Skeletal muscle cell (primary cell): Measurements from ENCODE around the gene BCL2.

Source experiments
- DNase-seq: peaks from one replicate; pipeline ENCODE4 v3.0.0-alpha.2; 2010; ENCODE audit warnings: low read depth
- H3K4me3 ChIP-seq: 2 replicates; pipeline ENCODE4 v1.5.1; 2011; ENCODE audit warnings: low read depth, mild to moderate bottlenecking, control low read depth, low read length, moderate library complexity

The BCL2 gene

DNA sequence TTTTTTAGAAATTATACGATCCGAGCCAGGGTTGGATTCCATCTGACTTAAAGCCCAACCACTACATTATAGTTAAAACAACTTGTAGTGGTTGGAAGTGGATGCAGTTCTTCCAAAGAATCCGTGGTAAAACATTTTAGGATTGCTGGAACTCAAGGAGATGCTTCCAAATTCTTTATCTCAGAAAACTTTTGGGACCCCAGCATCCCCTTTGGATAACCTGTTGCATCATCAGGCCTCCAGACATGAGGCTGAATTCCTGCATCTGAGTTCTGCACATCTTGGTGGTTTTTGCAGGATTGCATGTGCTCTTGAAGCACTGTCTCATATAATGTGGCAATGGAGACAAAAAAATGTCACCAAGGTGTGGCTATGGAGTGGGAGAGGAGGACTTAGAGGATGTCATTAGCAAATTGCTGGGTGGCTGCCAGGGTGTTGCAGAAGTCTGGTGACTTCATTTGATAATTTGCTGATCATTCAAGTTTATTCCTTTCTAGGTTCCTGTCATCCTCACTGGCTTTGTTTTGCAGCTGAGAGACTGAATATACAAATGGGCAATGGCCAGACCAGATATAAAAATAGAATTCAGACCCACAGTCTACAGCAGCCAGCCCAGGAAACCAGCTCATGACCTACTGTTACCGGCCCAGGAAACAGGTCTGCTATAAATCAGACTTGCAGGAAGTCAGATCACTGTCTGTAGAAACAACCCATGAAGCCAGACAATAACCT, 207.7 kb downstream of the BCL2 start:
- no peak for DNase-seq
- no peak overlapping the region for H3K4me3 ChIP-seq

DNA sequence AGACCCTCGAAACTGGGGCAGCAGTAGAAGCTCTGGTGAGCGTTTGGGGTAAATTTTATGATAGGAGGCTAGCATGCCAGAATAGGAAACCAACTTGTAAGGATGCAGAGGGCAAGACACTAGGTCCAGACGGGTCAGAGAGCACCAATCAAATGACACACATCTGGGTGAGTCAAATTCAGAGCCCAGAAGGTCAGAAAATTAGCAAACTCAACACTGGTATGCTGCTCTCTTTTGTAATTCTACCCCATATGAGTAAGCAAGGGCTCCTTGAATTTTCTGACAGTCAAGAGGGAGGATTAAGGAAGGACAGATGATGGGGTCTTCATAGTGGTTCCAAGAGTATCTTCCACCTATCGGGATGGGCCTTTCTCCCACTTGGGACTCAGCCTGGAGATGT, 209.8 kb downstream of the BCL2 start:
- H3K4me3 ChIP-seq = no peak overlapping the region
- no peak for DNase-seq

DNA sequence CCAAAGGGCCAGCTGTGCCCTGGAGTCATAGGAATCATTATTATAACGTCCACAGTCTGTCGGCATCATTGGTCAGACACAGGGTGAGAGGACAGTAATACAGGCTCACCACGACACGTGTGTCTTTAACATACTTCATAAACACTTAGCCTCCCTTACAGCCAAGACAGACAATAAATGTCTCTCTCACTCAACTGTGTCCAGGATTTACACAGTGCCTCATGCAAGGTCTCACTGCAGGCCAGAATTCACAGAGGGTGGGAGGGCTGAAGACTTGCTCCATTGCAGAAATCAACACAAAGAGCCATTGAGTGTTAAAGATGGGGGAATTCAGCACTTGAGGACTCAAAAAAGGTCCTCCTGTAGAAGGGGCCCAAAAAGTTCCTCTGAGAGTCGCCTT, 210.5 kb downstream of the BCL2 start:
- no peak overlapping the region for H3K4me3 ChIP-seq
- no peak for DNase-seq

DNA sequence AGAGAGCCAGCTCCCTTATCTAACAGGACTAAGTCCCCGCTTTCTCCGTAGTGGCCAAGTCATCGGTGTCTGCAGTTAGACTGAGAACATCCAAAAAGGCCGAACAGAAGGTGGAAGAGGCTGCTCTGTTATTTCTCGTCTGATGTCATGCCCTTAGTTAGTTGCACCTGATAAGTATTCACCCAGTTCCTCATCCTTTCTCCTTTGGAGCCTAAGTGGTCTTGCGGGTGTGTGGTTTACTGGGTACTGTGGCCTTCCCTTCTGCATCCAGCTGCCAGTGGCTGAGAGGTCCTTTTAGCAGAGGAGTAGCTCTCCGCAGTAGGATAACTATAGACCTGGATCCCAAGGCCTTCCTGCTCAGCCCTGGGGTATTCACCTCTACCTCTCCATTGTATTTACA, 211.6 kb downstream of the BCL2 start:
- H3K4me3 ChIP-seq = no peak overlapping the region
- DNase-seq = no peak

DNA sequence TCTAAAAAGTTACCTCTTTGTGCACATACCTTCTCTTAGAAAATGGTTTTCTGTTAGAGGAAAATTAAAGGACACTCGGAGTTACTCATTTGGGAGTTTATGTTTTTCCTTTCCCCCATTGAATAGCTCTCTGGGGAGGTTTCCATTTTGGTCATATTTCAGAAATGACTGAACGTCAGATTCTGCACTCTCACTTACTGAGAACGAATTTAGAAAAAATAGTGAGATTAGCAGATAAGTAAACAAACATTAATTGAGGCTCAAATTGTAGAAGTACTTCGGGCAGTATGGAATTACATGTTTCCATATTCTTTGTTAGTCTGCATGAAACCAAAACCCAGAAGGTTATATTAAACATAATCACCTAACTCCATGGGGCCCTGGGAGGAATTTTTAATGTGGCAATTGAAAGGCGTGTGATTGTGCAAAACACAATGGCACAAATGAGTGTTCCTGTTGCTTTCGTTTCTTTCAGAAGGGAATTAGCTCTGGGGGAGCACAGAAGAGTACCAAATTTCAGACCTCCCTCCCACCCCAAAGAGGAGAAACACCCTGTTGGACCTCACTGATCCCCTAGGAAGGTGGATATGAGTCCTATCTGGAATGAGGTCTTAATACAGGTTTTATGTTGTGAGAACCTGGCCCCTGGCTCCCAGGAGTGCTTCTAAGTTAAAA, 212.3 kb downstream of the BCL2 start:
- DNase-seq = no peak

DNA sequence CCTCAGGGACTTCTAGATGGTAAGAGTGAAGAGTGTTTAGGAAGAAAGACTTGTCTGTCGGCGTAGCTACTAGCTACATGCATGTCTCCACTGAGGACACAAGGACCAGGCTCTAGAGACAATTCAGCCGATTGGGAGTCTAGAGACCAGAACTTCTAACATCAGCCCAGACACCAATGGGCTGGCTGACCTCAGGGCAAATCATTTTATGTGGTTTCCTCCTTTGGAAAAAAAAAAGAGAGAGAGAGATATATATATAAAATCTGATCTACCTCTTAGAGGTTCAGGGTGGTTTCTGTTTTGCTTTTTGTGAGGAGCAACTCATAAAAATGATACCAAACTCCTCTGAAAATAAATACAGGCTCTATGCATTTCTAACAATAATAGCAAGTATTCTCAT, 212.8 kb downstream of the BCL2 start:
- DNase-seq = no peak
- H3K4me3 ChIP-seq = no peak overlapping the region

More for the DNA sequence above, 212.3 kb downstream of the BCL2 start:
- no peak overlapping the region for H3K4me3 ChIP-seq

DNA sequence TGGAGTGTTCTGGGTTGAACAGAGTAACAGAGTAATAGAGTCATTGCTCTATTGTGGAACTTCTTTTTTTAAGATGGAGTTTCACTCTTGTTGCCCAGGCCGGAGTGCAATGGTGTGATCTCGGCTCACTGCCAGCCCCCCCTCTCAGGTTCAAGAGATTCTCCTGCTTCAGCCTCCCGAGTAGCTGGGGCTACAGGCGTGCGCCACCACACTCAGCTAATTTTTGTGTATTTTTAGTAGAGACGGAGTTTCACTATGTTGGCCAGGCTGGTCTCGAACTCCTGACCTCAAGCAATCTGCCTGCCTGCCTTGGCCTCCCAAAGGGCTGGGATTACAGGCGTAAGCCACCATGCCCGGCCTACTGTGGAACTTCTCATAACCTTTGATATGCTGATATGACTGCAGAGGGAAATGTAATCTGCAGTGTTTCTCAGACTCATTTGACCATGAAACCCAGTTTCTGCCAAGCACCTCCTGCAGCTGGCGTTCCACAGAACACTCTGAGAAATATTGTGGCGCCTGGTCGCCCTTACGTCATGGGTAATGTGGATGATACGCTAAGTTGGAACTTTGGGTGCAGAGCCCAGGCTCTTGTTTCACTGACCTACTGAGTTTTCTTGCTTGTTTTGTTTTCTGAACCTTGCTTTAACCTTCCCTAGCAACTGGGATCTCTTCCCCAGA, 213.8 kb downstream of the BCL2 start:
- DNase-seq = no peak
- H3K4me3 ChIP-seq = no peak overlapping the region

DNA sequence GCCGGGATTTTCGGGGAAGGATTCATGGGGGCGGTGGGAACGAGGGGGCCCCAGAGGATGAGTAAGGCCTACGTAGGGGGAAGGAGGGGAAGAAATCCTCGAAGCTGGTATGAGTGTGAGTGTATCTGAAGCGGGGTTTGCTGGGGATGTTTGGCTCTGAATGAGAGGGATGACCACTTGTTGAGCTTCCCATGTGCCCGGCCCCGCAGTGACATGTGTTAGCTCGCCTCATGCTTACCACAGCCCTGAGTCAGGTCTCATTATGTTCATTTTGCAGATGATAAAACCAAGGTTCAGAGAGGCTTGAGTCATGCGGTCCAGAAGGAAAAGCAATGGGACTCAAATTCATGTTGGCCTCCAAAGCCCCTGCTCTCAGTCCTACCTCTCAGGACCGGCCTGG, 214.7 kb downstream of the BCL2 start:
- no peak for DNase-seq
- H3K4me3 ChIP-seq = no peak overlapping the region

DNA sequence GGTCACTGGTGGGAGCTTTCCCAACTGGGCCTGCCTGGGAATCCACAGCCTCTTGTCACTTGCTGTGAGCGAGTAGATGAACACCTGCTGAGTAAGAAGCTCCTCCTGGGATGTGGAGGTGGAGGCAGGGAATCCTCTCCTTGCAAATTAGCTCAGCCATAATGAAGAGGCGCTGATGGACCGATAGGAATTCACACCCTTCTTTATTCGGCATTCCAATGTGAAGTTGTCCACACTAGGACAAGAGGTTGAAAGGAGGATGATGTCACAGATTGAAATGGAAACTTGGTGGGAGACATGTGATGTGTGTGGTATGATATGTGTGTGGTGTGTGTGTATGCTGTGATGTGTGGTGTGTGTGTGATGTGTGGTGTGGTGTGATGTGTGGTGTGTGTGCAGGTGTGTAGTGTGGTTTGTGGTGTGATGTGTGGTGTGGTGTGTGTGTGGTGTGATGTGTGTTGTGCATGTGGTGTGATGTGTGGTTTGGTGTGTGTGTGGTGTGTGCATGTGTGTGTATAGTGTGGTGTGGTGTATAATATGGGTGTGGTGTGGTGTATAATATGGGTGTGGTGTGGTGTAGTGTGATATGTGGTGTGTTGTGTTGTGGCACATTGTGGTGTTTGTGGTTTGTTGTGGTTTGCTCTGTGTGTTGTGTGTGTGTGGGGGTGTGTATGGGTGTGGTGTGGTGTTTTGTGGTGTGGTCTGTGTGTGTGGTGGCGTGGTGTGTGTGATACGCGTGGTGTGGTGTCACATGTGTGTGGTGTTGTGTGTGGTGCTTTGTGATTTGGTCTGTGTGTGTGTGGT, 216.4 kb downstream of the BCL2 start:
- H3K4me3 ChIP-seq = no peak overlapping the region
- no peak for DNase-seq

DNA sequence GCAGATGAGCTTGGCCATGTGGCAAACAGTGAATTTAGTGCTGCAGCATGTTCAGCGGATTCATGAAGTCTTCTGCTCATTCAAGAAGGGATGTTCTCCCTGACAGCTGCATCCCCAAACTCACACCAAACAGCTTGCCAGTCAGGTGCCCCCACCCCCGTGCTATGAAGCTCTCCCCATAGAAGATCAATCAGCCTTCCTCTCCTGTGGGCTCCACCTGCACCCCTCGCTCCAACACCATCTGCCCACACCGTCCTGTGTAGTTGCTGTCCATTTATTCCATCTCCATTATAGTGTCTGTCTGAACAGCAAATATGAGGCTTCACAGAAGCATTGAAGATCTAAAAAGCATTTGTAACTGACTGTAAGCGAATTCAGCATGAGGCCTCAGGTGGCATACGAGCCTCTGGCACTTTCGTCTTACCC, 218.9 kb downstream of the BCL2 start:
- DNase-seq = no peak
- no peak overlapping the region for H3K4me3 ChIP-seq

DNA sequence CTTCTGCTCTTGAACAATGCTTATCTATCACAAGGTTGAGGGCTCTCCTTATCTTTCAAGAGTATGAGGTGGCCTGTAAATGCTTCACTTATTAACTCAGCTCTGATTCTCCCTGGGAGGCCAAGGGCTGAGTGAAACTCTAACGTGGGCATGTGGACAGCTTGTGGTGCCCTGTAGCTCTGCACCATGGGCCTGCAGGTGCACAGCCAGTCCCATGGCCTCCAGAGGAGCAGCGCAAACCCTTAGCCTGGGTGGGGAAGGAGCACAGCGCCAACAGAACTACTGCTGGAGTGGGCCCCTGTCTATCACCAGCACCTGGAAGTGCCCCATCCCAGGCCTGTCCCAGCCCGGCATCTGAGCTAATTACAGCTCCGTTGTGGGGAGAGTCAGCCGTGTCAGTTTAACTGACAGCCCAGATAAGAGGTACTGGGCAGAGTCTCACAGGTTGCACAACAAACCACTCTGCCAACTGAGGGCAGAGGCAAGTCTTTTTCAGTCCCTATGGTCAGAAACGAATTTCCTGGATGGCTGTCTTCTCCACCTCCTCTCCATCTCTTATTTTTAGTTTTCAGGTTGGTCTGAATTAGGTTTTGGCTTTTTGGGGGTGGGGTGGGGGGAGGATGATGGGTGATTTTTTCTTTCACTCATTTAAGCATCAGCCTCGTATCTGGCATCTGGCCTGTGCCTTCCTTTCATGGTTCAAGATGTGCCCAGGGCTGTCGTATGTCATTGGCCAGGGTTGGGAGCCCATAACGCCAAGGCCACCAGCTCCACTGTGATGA, 219.5 kb downstream of the BCL2 start:
- no peak for DNase-seq
- no peak overlapping the region for H3K4me3 ChIP-seq

DNA sequence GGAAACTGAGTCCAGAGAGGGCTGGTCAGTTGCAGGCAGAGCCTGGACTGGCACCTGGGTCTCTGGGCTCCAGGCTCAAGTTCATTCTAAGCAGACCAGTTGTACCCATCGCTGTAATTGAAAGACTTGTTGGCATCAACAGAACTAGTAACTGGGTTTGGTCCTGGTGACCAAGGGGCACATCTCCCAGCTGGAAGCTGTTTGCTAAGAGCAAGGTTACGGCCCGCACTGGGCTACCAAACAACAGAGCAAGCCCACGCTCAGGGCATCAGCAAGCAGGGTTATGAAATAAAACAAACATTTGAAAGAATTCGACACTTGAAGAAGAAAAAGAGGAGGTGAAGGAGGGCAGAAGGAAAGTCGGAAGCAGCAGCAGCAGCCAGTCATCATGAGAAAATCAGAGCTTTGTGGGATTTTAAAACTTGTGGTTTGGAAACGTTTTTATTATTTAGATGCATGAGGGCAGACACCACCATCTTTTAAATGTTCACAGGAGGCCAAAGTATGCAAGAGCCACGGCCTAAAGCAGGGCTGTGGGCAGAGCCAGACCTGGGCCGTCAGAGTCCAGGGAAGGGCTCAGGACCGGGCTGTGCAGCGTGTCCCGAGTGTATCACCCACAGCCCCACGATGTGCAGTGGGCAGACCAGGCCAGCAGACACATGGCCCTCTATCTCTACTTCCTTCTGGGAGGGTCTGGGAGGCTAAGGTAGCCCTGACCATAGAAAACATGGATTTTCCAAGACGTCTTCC, 220.3 kb downstream of the BCL2 start:
- H3K4me3 ChIP-seq = no peak overlapping the region
- no peak for DNase-seq

DNA sequence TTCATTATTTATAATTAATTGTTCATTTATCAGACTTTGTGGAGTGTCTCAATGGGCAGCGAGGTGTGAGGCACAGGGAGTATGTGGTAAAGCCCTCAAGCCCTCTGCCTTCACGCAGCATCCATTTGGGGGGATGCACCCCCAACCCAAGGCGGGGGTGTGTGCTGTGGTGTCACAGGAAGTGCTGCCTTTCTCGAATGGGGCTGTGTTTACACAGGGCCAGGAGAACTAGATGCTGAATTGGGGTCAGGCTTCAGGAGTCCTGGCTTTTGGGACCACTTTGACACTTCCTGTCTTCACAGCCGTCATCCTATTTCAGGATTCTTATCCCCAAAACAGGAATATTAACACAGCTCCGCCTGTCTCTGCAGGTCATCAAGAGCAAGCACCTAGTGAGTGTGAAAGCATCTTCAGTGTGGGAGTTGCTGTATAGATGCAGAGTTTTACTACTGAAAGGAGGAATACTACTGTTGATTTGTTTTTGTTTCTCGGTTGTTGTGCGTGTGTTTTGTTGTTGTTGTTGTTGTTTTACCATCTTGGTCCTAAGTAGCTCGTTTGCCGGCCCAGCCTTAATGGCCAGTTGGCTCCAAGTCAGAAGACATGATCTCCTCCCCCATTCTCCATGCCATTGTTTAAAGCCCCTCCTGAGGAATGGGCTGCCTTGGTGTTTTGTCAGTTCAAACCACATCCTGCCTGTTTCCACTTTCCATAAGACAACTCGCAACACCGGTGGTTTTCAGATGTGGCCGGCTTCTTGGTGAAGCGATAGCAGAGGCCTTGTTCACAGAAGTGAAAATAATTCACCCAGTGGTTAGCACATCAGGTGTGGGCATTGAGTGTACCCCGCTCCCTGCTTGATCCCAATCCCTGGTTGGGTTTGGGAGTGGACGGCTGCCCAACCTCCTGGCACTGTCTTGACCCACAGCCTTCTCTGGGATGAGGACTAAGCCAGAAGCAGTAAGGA, 221.3 kb downstream of the BCL2 start:
- DNase-seq = no peak
- no peak overlapping the region for H3K4me3 ChIP-seq

DNA sequence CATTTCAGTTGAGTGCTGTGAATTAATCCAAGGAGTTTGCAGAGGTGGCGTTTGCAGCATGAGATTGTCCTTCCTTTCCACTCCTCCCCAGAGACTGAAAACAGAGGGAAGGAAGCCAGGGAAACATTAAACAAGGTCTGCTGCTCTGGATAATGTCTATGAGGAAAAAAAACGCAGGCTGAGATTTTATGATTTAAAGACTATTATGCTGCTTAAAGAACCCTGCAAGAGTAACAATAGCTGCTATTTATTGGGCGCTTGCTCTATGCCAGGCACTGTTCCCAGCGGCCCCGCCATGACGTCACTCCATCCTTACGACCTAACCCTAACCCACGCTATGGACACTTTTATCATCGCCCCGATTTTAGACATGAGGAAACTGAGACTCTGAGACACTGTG, 222.4 kb downstream of the BCL2 start:
- no peak for DNase-seq
- no peak overlapping the region for H3K4me3 ChIP-seq

DNA sequence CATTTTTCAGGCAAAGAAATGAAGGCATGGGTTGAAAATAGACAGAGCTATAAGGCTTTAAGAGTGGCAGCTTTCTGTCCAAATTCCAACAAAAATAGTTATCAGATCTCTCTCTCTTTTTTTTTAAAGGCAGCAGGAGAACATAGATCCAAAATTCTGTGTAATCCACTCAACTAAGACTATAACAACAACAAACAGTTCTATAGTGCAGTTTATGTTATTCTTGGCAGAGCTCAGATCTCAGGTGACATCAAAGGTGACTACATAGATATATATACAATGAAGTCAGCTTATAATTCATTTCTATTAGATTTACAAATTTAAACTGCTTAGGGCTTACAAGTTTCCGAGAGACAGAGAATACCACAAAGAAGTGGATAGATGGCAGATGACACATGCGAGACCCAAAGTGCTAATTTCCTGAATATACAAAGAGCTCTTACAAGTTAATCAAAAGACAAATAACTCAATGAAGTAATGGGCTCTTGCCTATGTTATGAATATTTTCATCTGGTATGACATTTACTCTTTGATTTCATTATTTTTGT, 223.2 kb downstream of the BCL2 start:
- DNase-seq = no peak
- H3K4me3 ChIP-seq = no peak overlapping the region

DNA sequence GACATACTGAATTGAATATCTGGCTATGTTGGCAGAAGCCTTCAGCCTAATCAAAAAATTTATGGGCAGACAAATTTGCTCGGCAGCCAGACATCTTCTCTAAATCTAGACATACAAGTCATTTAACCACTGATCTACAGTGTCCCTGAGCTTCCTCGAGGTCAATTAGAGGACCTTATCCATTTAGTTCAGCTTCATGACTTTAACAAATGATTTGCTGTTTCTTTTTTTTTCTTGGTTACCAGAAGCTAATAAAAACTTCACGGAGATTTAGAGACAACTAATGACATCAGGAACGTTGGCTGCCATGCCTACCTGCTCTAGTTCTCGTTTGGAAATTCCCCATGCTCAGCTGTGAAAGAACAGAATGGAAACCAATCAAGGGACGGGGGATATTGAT, 223.8 kb downstream of the BCL2 start:
- H3K4me3 ChIP-seq = no peak overlapping the region
- DNase-seq = no peak

DNA sequence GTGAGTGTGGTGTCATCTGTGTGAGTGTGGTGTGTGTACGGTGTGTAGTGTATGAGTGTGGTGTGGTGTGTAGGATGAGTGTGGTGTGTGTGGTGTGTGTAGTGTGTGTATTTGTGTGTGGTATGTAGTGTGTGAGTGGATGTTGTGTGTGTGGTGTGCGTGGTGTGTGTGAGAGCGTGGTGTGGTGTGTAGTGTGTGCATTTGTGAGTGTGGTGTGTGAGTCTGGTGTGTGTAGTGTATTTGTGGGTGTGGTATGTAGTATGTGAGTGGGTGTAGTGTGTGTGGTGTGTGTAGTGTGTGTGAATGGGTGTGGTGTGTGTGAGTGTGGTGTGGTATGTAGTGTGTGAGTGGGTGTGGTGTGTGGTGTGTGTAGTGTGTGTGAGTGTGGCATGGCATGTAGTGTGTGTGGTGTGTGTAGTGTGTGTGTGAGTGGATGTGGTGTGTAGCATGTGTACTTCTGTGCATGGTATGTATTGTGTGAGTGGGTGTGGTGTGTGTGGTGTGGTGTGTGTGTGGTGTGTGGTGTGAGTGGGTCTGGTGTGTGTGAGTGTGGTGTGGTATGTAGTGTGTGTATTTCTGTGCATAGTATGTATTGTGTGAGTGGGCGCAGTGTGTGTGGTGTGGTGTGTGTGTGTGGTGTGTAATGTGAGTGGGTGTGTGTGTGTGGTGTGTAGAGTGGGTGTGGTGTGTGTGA, 227.8 kb downstream of the BCL2 start:
- H3K4me3 ChIP-seq = no peak overlapping the region
- no peak for DNase-seq
